ENCODE results near the gene MINK1.

The MINK1 gene

GRCh38 chr17:4872786-4873185 lies 39.6 kb downstream of the MINK1 start:
- DNase-seq (ENCODE audit: low spot score): no peak

GRCh38 chr17:4877089-4877488 lies 43.9 kb downstream of the MINK1 start:
- no peak for DNase-seq (ENCODE audit: low spot score)

- DNase-seq (ENCODE audit: low spot score): no peak
Observed at GRCh38 chr17:4879601-4880000, 46.5 kb downstream of the MINK1 start.

GRCh38 chr17:4880857-4881256 lies 47.7 kb downstream of the MINK1 start:
- no peak for DNase-seq (ENCODE audit: low spot score)

GRCh38 chr17:4881761-4882555 lies 48.8 kb downstream of the MINK1 start:
- DNase-seq (ENCODE audit: low spot score): peak; percentile 73

- DNase-seq (ENCODE audit: low spot score): no peak
Observed at GRCh38 chr17:4884489-4884888, 51.3 kb downstream of the MINK1 start.

GRCh38 chr17:4886830-4887229 lies 53.7 kb downstream of the MINK1 start:
- no peak for DNase-seq (ENCODE audit: low spot score)

- DNase-seq (ENCODE audit: low spot score): no peak
Observed at GRCh38 chr17:4887581-4887980, 54.4 kb downstream of the MINK1 start.

GRCh38 chr17:4891411-4892410 lies 58.6 kb downstream of the MINK1 start:
- no peak for DNase-seq (ENCODE audit: low spot score)

GRCh38 chr17:4892499-4893221 lies 59.5 kb downstream of the MINK1 start:
- no peak for DNase-seq (ENCODE audit: low spot score)

- no peak for DNase-seq (ENCODE audit: low spot score)
Observed at GRCh38 chr17:4893272-4893671, 60.1 kb downstream of the MINK1 start.

- no peak for DNase-seq (ENCODE audit: low spot score)
Observed at GRCh38 chr17:4893721-4894560, 60.8 kb downstream of the MINK1 start.

- no peak for DNase-seq (ENCODE audit: low spot score)
Observed at GRCh38 chr17:4895121-4895520, 62.0 kb downstream of the MINK1 start.

- peak; percentile 54 for DNase-seq (ENCODE audit: low spot score)
Observed at GRCh38 chr17:4895657-4896331, 62.7 kb downstream of the MINK1 start.

GRCh38 chr17:4896332-4897197 lies 63.4 kb downstream of the MINK1 start:
- no peak for DNase-seq (ENCODE audit: low spot score)

GRCh38 chr17:4897198-4897687 lies 64.1 kb downstream of the MINK1 start:
- no peak for DNase-seq (ENCODE audit: low spot score)

GRCh38 chr17:4897785-4898184 lies 64.6 kb downstream of the MINK1 start:
- no peak for DNase-seq (ENCODE audit: low spot score)

- no peak for DNase-seq (ENCODE audit: low spot score)
Observed at GRCh38 chr17:4898351-4898750, 65.2 kb downstream of the MINK1 start.

- no peak for DNase-seq (ENCODE audit: low spot score)
Observed at GRCh38 chr17:4898927-4899326, 65.8 kb downstream of the MINK1 start.
